Neural cell (in vitro differentiated cells): ENCODE data around the gene PLEKHA7.

Source experiments
- EP300 ChIP-seq: fragments of 450-650 bp; conservative IDR thresholded peaks from 2 replicates; pipeline ENCODE4 v1.6.1; 2014; ENCODE audit warnings: antibody characterized with exemption, mild to moderate bottlenecking, moderate library complexity; ENCODE audit not compliant: poor library complexity, severe bottlenecking
- EZH2 ChIP-seq: fragments of 200-600, 300-800 bp; shearing (Covaris generic), sonication (generic); IDR thresholded peaks from 2 replicates; pipeline ENCODE4 v1.6.1; 2014; ENCODE audit warnings: antibody characterized with exemption, low read length, borderline replicate concordance, mild to moderate bottlenecking; ENCODE audit not compliant: insufficient read depth, poor library complexity, severe bottlenecking
- MXI1 ChIP-seq: fragments of 450-650 bp; conservative IDR thresholded peaks from 2 replicates; pipeline ENCODE4 v1.6.1; 2014; ENCODE audit warnings: antibody characterized with exemption, mild to moderate bottlenecking; ENCODE audit not compliant: poor library complexity, severe bottlenecking
- POLR2AphosphoS5 ChIP-seq: IDR thresholded peaks from 2 replicates; pipeline ENCODE4 v1.6.1; 2012
- RAD21 ChIP-seq: fragments of 450-650 bp; conservative IDR thresholded peaks from 2 replicates; pipeline ENCODE4 v1.6.1; 2014; ENCODE audit warnings: antibody characterized with exemption, mild to moderate bottlenecking, moderate library complexity
- SMC3 ChIP-seq: fragments of 450-650 bp; conservative IDR thresholded peaks from 2 replicates; pipeline ENCODE4 v1.6.1; 2014; ENCODE audit warnings: antibody characterized with exemption, mild to moderate bottlenecking, moderate library complexity; ENCODE audit not compliant: poor library complexity
- TAF1 ChIP-seq: IDR thresholded peaks from 2 replicates; pipeline ENCODE4 v1.6.1; 2012; ENCODE audit warnings: low read depth
- TF ChIP-seq, protein P1 (sequence below): IDR thresholded peaks from 2 replicates; pipeline ENCODE4 v1.6.1; 2012; ENCODE audit warnings: borderline replicate concordance
- TF ChIP-seq, protein P2 (sequence below): fragments of 450-650 bp; IDR thresholded peaks from 2 replicates; pipeline ENCODE4 v1.5.1; 2014; ENCODE audit warnings: antibody characterized with exemption, mild to moderate bottlenecking, moderate library complexity; ENCODE audit not compliant: poor library complexity, severe bottlenecking

DNA sequence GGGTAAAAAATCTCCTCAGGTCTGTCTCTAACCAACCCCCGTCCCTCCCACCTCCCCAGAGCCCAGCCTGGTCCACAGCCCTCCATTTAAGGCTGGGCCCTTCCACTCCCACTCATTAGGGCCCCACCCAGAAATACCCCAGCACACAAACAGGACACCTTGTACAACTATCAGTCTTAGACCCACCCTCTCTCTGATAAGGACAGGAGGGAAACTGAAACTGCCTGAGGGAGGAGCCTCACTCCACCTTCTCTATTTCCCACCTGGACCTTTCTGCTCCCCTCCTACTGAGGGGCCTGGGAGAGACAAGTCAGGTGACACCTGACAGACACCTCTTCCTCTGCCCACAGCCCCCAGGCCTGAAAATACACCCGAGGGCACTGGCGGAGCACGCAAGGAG, 90.2 kb downstream of the PLEKHA7 start:
- TF ChIP-seq EP300, result no peak
- TF ChIP-seq, protein P1, sequence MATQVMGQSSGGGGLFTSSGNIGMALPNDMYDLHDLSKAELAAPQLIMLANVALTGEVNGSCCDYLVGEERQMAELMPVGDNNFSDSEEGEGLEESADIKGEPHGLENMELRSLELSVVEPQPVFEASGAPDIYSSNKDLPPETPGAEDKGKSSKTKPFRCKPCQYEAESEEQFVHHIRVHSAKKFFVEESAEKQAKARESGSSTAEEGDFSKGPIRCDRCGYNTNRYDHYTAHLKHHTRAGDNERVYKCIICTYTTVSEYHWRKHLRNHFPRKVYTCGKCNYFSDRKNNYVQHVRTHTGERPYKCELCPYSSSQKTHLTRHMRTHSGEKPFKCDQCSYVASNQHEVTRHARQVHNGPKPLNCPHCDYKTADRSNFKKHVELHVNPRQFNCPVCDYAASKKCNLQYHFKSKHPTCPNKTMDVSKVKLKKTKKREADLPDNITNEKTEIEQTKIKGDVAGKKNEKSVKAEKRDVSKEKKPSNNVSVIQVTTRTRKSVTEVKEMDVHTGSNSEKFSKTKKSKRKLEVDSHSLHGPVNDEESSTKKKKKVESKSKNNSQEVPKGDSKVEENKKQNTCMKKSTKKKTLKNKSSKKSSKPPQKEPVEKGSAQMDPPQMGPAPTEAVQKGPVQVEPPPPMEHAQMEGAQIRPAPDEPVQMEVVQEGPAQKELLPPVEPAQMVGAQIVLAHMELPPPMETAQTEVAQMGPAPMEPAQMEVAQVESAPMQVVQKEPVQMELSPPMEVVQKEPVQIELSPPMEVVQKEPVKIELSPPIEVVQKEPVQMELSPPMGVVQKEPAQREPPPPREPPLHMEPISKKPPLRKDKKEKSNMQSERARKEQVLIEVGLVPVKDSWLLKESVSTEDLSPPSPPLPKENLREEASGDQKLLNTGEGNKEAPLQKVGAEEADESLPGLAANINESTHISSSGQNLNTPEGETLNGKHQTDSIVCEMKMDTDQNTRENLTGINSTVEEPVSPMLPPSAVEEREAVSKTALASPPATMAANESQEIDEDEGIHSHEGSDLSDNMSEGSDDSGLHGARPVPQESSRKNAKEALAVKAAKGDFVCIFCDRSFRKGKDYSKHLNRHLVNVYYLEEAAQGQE, result no peak
- no peak for TF ChIP-seq POLR2AphosphoS5
- TF ChIP-seq, protein P2, sequence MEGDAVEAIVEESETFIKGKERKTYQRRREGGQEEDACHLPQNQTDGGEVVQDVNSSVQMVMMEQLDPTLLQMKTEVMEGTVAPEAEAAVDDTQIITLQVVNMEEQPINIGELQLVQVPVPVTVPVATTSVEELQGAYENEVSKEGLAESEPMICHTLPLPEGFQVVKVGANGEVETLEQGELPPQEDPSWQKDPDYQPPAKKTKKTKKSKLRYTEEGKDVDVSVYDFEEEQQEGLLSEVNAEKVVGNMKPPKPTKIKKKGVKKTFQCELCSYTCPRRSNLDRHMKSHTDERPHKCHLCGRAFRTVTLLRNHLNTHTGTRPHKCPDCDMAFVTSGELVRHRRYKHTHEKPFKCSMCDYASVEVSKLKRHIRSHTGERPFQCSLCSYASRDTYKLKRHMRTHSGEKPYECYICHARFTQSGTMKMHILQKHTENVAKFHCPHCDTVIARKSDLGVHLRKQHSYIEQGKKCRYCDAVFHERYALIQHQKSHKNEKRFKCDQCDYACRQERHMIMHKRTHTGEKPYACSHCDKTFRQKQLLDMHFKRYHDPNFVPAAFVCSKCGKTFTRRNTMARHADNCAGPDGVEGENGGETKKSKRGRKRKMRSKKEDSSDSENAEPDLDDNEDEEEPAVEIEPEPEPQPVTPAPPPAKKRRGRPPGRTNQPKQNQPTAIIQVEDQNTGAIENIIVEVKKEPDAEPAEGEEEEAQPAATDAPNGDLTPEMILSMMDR, result no peak
- no peak for TF ChIP-seq EZH2
- no peak for TF ChIP-seq TAF1
- TF ChIP-seq MXI1, result no peak
- TF ChIP-seq SMC3, result no peak
- TF ChIP-seq RAD21, result no peak
